ENCODE data around the gene NUB1. TPM values are rescaled to one million over a fixed set of nuclear protein-coding genes. Genes with fewer than 3 reads are reported as not detected.
A peak's percentile ranks its signal among the peaks of the same experiment; 100 is the strongest.

Gene NUB1
- total RNA-seq, 1 donor from 2014 or later: 41.6 TPM

- H3K9ac ChIP-seq (ENCODE audit: low read length): no peak overlapping the region
- H3K4me3 ChIP-seq (ENCODE audit: insufficient read depth, low read depth, low read length): no peak overlapping the region
- Mint-ChIP-seq H3K9me3 (ENCODE audit: unreplicated experiment) (no peaks in the 10 kb centered on the region), H3K4me3 (ENCODE audit: unreplicated experiment) (no peak overlapping the region), H3K4me1 (ENCODE audit: low read depth, unreplicated experiment) (peaks cover 15% of the 10 kb centered on the region), H3K36me3 (ENCODE audit: low read depth, unreplicated experiment) (no peaks in the 10 kb centered on the region), H3K27me3 (ENCODE audit: low read depth, unreplicated experiment) (no peaks in the 10 kb centered on the region), H3K27ac (ENCODE audit: unreplicated experiment) (no peak overlapping the region)
- DNase-seq (ENCODE audit: low read depth) (no peak), FAIRE-seq (no peak)
- peaks cover 3% of the 10 kb centered on the region for H3K4me1 ChIP-seq (ENCODE audit: insufficient read depth, low read length)
- no peaks in the 10 kb centered on the region for H3K36me3 ChIP-seq (ENCODE audit: insufficient read depth, low read length)
- H3K27ac ChIP-seq (ENCODE audit: low read depth, low read length): no peak overlapping the region
- H4K20me1 ChIP-seq (ENCODE audit: insufficient read depth, low read length): no peaks in the 10 kb centered on the region
- no peak for TF ChIP-seq CTCF (IDR thresholded peaks at IDR 0.05; ENCODE audit: insufficient read depth, low read depth, low read length)
- TF ChIP-seq EZH2 (IDR thresholded peaks at IDR 0.05; ENCODE audit: insufficient read depth, low read length): no peak
- no peak overlapping the region for H2AFZ ChIP-seq (ENCODE audit: low read depth, low read length)
- H3K27me3 ChIP-seq (ENCODE audit: insufficient read depth, low read length): no peaks in the 10 kb centered on the region
- H3K79me2 ChIP-seq (ENCODE audit: insufficient read depth, low read length): peaks cover 17% of the 10 kb centered on the region
- no peak overlapping the region for H3K4me2 ChIP-seq (ENCODE audit: low read length)
- no peaks in the 10 kb centered on the region for H3K9me3 ChIP-seq (ENCODE audit: insufficient read depth, low read depth, low read length)
Observed at GRCh38 chr7:151338809-151339208, 2.8 kb upstream of the NUB1 start.

GRCh38 chr7:151339651-151340382 lies 1.8 kb upstream of the NUB1 start:
- Histone ChIP-seq H3K27ac (ENCODE audit: low read depth, low read length) (no peak overlapping the region), H3K4me3 (ENCODE audit: insufficient read depth, low read depth, low read length) (no peak overlapping the region), H3K4me2 (ENCODE audit: low read length) (no peak overlapping the region), H3K27me3 (ENCODE audit: insufficient read depth, low read length) (no peaks in the 10 kb centered on the region), H3K79me2 (ENCODE audit: insufficient read depth, low read length) (peaks cover 17% of the 10 kb centered on the region), H2AFZ (ENCODE audit: low read depth, low read length) (no peak overlapping the region), H3K9me3 (ENCODE audit: insufficient read depth, low read depth, low read length) (no peaks in the 10 kb centered on the region), H3K9ac (ENCODE audit: low read length) (no peak overlapping the region), H4K20me1 (ENCODE audit: insufficient read depth, low read length) (no peaks in the 10 kb centered on the region), H3K4me1 (ENCODE audit: insufficient read depth, low read length) (peaks cover 3% of the 10 kb centered on the region), H3K36me3 (ENCODE audit: insufficient read depth, low read length) (no peaks in the 10 kb centered on the region)
- Mint-ChIP-seq H3K27me3 (ENCODE audit: low read depth, unreplicated experiment) (no peaks in the 10 kb centered on the region), H3K9me3 (ENCODE audit: unreplicated experiment) (no peaks in the 10 kb centered on the region), H3K27ac (ENCODE audit: unreplicated experiment) (no peak overlapping the region), H3K4me3 (ENCODE audit: unreplicated experiment) (no peak overlapping the region), H3K36me3 (ENCODE audit: low read depth, unreplicated experiment) (no peaks in the 10 kb centered on the region), H3K4me1 (ENCODE audit: low read depth, unreplicated experiment) (peaks cover 15% of the 10 kb centered on the region)
- DNase-seq (ENCODE audit: low read depth) (no peak), FAIRE-seq (no peak)
- TF ChIP-seq EZH2 (IDR thresholded peaks at IDR 0.05; ENCODE audit: insufficient read depth, low read length) (no peak), CTCF (IDR thresholded peaks at IDR 0.05; ENCODE audit: insufficient read depth, low read depth, low read length) (no peak)

DNA sequence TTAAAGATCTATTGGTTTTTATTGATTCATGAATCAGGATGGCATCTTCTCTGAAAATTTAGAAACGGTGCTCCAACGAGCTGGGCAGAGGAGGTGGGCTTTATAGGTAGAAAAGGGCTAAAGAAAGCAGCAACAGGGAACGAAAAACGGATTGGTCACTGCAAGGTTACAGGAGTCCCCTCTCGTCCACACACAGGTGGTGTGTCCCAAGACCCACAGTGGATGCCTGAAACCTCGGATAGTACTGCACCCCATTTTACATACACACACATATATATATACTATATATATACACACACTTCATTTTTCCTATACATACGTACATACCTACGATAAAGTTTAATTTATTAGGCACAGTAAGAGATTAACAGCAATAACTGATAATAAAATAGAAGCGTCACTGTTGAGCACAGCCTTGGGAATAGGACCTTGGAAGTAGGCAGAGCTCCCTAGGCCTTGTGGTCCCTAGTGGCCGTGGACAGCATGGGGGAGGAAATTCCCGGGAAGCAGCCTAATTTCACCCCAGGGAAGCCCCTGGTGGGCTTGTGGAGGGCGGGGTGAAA lies 737 bp upstream of the NUB1 start:
- H3K79me2 ChIP-seq (ENCODE audit: insufficient read depth, low read length): peaks cover 17% of the 10 kb centered on the region
- peaks cover 7% of the 10 kb centered on the region for H3K36me3 ChIP-seq (ENCODE audit: insufficient read depth, low read length)
- Mint-ChIP-seq H3K4me1 (ENCODE audit: low read depth, unreplicated experiment) (peaks cover 15% of the 10 kb centered on the region), H3K27me3 (ENCODE audit: low read depth, unreplicated experiment) (no peaks in the 10 kb centered on the region), H3K36me3 (ENCODE audit: low read depth, unreplicated experiment) (no peaks in the 10 kb centered on the region), H3K4me3 (ENCODE audit: unreplicated experiment) (peak overlapping the region; percentile 83), H3K27ac (ENCODE audit: unreplicated experiment) (no peak overlapping the region), H3K9me3 (ENCODE audit: unreplicated experiment) (no peaks in the 10 kb centered on the region)
- H3K4me1 ChIP-seq (ENCODE audit: insufficient read depth, low read length): peaks cover 3% of the 10 kb centered on the region
- H3K9ac ChIP-seq (ENCODE audit: low read length): no peak overlapping the region
- H3K4me3 ChIP-seq (ENCODE audit: insufficient read depth, low read depth, low read length): peak overlapping the region; percentile 78
- peak overlapping the region; percentile 77 for H2AFZ ChIP-seq (ENCODE audit: low read depth, low read length)
- H3K4me2 ChIP-seq (ENCODE audit: low read length): peak overlapping the region; percentile 91
- H3K27me3 ChIP-seq (ENCODE audit: insufficient read depth, low read length): no peaks in the 10 kb centered on the region
- TF ChIP-seq EZH2 (IDR thresholded peaks at IDR 0.05; ENCODE audit: insufficient read depth, low read length): no peak
- no peak for TF ChIP-seq CTCF (IDR thresholded peaks at IDR 0.05; ENCODE audit: insufficient read depth, low read depth, low read length)
- FAIRE-seq (no peak), DNase-seq (ENCODE audit: low read depth) (no peak)
- H4K20me1 ChIP-seq (ENCODE audit: insufficient read depth, low read length): no peaks in the 10 kb centered on the region
- no peaks in the 10 kb centered on the region for H3K9me3 ChIP-seq (ENCODE audit: insufficient read depth, low read depth, low read length)
- H3K27ac ChIP-seq (ENCODE audit: low read depth, low read length): no peak overlapping the region

All from astrocyte (in vitro differentiated cells and primary cell).